ENCODE data around the gene TMEM154. TPM values are rescaled to one million over a fixed set of nuclear protein-coding genes. Genes with fewer than 3 reads are reported as not detected.

Gene TMEM154
- total RNA-seq, 3 donors from 2014 or later (not counting 1 experiment from before 2014, with no cell fraction given): 9.8 to 45.4 (median 10.5) TPM

GRCh38 chr4:152633118-152633517 is 46.7 kb downstream of the TMEM154 start:
- no peak overlapping the region for H3K4me3 Mint-ChIP-seq
- H3K27ac Mint-ChIP-seq: no peak overlapping the region
- no peaks in the 10 kb centered on the region for H3K27me3 Mint-ChIP-seq (ENCODE audit: low read depth in 2 of 2)
- no peak for DNase-seq
- H3K9me3 Mint-ChIP-seq: no peaks in the 10 kb centered on the region
- ATAC-seq: no peak
- Histone ChIP-seq H3K27me3 (ENCODE audit: control insufficient read depth, insufficient read depth, low read length) (no peaks in the 10 kb centered on the region), H3K9me3 (ENCODE audit: control insufficient read depth, insufficient read depth, low read length) (no peaks in the 10 kb centered on the region), H3K27ac (ENCODE audit: low read length) (no peak overlapping the region), H3K36me3 (ENCODE audit: control insufficient read depth, insufficient read depth, low read length) (peaks cover 11% of the 10 kb centered on the region), H3K4me1 (ENCODE audit: control insufficient read depth, insufficient read depth, low read length) (no peaks in the 10 kb centered on the region), H3K4me3 (ENCODE audit: low read length) (no peak overlapping the region)
- 79% methylated on average over 3 of the region's 3 CpGs for WGBS (ENCODE audit: insufficient coverage)
- intact Hi-C loops (cut with micrococcal nuclease): no loop called here
- no peaks in the 10 kb centered on the region for H3K36me3 Mint-ChIP-seq
- H3K4me1 Mint-ChIP-seq: no peaks in the 10 kb centered on the region
- no peak for TF ChIP-seq CTCF (IDR thresholded peaks at IDR 0.05)

DNA sequence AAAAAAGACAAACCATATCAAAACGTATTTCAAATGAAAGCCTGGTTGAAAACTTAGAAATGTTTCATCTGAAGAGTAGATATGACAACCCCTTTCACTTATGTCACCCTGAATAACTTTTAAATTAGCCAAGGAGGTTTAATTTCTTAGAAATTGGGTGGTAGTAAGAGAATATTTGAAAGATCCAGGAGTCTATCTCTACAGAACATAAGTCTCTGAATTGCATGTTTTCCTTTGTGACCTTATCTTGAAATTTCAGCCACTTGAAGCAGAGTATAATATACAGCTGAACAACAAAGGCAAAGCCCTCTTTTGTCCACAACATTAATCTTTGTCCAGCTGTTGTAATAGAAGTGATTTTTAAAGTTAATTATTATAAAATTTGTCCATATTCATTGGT is 49.5 kb downstream of the TMEM154 start:
- H3K9me3 ChIP-seq (ENCODE audit: control insufficient read depth, insufficient read depth, low read length): no peaks in the 10 kb centered on the region
- H3K27ac Mint-ChIP-seq: no peak overlapping the region
- H3K4me1 ChIP-seq (ENCODE audit: control insufficient read depth, insufficient read depth, low read length): no peaks in the 10 kb centered on the region
- H3K4me3 Mint-ChIP-seq: no peak overlapping the region
- no peaks in the 10 kb centered on the region for H3K36me3 Mint-ChIP-seq
- no peak overlapping the region for H3K4me3 ChIP-seq (ENCODE audit: low read length)
- peaks cover 11% of the 10 kb centered on the region for H3K36me3 ChIP-seq (ENCODE audit: control insufficient read depth, insufficient read depth, low read length)
- no peaks in the 10 kb centered on the region for H3K9me3 Mint-ChIP-seq
- intact Hi-C loops (cut with micrococcal nuclease): no loop called here
- DNase-seq (no peak), ATAC-seq (no peak)
- no peak overlapping the region for H3K27ac ChIP-seq (ENCODE audit: low read length)
- no peaks in the 10 kb centered on the region for H3K27me3 ChIP-seq (ENCODE audit: control insufficient read depth, insufficient read depth, low read length)
- no peaks in the 10 kb centered on the region for H3K27me3 Mint-ChIP-seq (ENCODE audit: low read depth in 2 of 2)
- no CpG with 5 or more reads among the region's 1 CpG for WGBS (ENCODE audit: insufficient coverage)
- TF ChIP-seq CTCF (IDR thresholded peaks at IDR 0.05): no peak
- H3K4me1 Mint-ChIP-seq: no peaks in the 10 kb centered on the region

- intact Hi-C loops (cut with micrococcal nuclease): no loop called here
- no peak for ATAC-seq
- Histone ChIP-seq H3K27ac (ENCODE audit: low read length) (no peak overlapping the region), H3K27me3 (ENCODE audit: control insufficient read depth, insufficient read depth, low read length) (no peaks in the 10 kb centered on the region), H3K4me3 (ENCODE audit: low read length) (no peak overlapping the region), H3K36me3 (ENCODE audit: control insufficient read depth, insufficient read depth, low read length) (peaks cover 11% of the 10 kb centered on the region), H3K9me3 (ENCODE audit: control insufficient read depth, insufficient read depth, low read length) (no peaks in the 10 kb centered on the region), H3K4me1 (ENCODE audit: control insufficient read depth, insufficient read depth, low read length) (no peaks in the 10 kb centered on the region)
- Mint-ChIP-seq H3K36me3 (no peaks in the 10 kb centered on the region), H3K4me1 (no peaks in the 10 kb centered on the region), H3K27ac (no peak overlapping the region), H3K4me3 (no peak overlapping the region), H3K9me3 (no peaks in the 10 kb centered on the region), H3K27me3 (ENCODE audit: low read depth in 2 of 2) (no peaks in the 10 kb centered on the region)
- no peak for DNase-seq
- WGBS (ENCODE audit: insufficient coverage): 100% methylated on average over 1 of the region's 3 CpGs
- TF ChIP-seq CTCF (IDR thresholded peaks at IDR 0.05): no peak
Observed at GRCh38 chr4:152629908-152630307, 49.9 kb downstream of the TMEM154 start.

DNA sequence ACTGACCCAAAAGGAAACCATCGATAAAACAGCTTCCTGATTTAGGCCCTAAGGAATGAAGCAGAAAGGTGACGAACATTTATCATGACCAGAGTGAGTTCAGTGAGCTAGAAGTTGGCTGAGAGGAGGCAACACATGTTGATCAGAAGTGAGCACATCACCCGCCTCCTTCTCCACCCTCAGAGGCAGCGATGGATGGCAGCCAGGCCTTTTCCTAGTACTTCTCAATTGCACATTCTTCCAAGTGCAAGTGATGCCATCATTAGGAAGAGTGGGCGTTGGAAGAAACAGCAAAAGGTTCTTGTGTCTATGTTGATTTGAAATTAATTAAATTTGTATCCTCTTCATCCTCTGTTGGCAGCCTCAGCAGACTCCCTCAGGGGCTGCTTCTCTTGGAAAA is 51.7 kb downstream of the TMEM154 start:
- H3K4me1 Mint-ChIP-seq: no peaks in the 10 kb centered on the region
- no peaks in the 10 kb centered on the region for H3K36me3 Mint-ChIP-seq
- Histone ChIP-seq H3K9me3 (ENCODE audit: control insufficient read depth, insufficient read depth, low read length) (no peaks in the 10 kb centered on the region), H3K4me1 (ENCODE audit: control insufficient read depth, insufficient read depth, low read length) (no peaks in the 10 kb centered on the region), H3K36me3 (ENCODE audit: control insufficient read depth, insufficient read depth, low read length) (peaks cover 11% of the 10 kb centered on the region), H3K27ac (ENCODE audit: low read length) (no peak overlapping the region), H3K4me3 (ENCODE audit: low read length) (no peak overlapping the region), H3K27me3 (ENCODE audit: control insufficient read depth, insufficient read depth, low read length) (no peaks in the 10 kb centered on the region)
- TF ChIP-seq CTCF (IDR thresholded peaks at IDR 0.05): no peak
- intact Hi-C loops (cut with micrococcal nuclease): no loop called here
- no peaks in the 10 kb centered on the region for H3K27me3 Mint-ChIP-seq (ENCODE audit: low read depth in 2 of 2)
- no peaks in the 10 kb centered on the region for H3K9me3 Mint-ChIP-seq
- DNase-seq (no peak), ATAC-seq (no peak)
- H3K27ac Mint-ChIP-seq: no peak overlapping the region
- WGBS (ENCODE audit: insufficient coverage): 95% methylated on average over 5 of the region's 5 CpGs
- H3K4me3 Mint-ChIP-seq: no peak overlapping the region

All from natural killer cell (primary cell).